Hepatocyte (in vitro differentiated cells): Measurements from ENCODE around the gene ATP1A4.

Source experiments
- CTCF ChIP-seq: fragments of 200-600 bp; sonication (generic); IDR thresholded peaks from 2 replicates; pipeline ENCODE4 v1.5.1; 2016; ENCODE audit warnings: antibody characterized with exemption, mild to moderate bottlenecking; ENCODE audit not compliant: poor library complexity
- EZH2 ChIP-seq: fragments of 200-600 bp; sonication (generic); IDR thresholded peaks from 2 replicates; pipeline ENCODE4 v1.6.1; 2016; ENCODE audit warnings: antibody characterized with exemption, mild to moderate bottlenecking, borderline replicate concordance
- EZH2phosphoT487 ChIP-seq: fragments of 200-600 bp; sonication (generic); IDR thresholded peaks from one replicate; pipeline ENCODE4 v1.6.1; 2018; ENCODE audit warnings: antibody characterized with exemption, mild to moderate bottlenecking, low read depth, moderate library complexity; ENCODE audit not compliant: unreplicated experiment, severe bottlenecking

DNA sequence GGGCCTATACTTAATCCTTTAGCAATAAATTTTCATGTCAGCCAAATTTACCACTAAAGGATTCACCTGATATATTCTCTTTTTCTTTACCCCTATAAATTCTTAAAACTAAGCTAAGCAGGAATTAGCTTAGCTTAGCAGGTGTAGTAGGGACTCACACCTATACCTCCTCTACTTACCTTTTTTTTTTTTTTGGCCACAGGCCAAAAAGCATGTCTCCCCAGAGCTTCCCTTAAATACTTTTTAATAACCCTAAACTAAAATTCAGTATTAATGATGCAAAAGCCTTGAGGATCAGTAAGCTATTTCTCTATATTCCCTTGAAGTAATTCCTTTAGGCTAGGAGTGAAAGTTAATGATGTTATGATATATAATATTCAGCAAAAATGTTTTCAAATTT lies 77.0 kb downstream of the ATP1A4 start:
- TF ChIP-seq EZH2 (no peak), CTCF (no peak), EZH2phosphoT487 (no peak)
